ENCODE results near the gene KIAA1328. TPM values are rescaled to one million over a fixed set of nuclear protein-coding genes. Genes with fewer than 3 reads are reported as not detected.
A peak's percentile ranks its signal among the peaks of the same experiment; 100 is the strongest.
"Not testable (repeated sequence)": the region's sequence is repeated elsewhere in the genome, so short reads cannot be mapped to it uniquely, and the experiment has no call there.

Gene KIAA1328
- polyA plus RNA-seq, 10 donors: 4.1 to 8.5 (median 6.2) TPM

DNA sequence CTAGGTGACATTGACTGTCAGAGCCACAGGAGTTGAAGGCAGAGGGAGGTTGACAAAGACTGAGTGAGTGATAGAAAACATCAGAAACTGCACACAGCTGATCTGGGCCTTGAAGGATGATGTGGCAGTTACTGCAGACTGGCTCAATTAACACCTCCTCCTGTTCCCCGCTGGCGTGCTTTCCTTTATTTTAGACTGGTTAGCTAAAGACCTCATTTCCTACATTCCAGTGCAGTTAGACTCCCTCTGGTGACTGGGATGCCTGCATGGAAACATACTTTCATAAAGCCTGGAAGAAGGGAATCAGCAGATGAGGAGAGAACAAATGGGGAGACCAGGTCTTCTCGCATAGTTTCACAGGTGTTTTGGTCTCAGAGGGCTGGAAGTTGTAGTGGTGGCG lies 7.2 kb upstream of the KIAA1328 start:
- DNase-seq: no peak

DNA sequence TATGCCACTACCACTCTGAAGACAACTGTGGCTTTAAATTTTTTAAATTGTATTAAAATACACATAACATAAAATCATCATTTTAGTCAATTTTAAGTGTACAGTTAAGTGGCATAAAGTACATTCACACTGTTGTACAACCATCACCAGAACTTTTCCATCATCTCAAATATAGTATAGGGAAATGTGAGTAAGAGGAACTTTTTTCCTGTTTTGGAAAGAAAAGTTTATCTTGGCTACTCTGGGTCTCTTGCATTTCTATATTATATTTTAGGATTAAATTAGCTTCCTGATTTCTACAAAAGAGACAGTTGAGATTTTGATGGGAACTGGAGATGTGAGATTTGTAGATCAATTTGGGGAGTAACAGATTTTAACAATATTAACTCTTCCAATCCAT lies 3.4 kb upstream of the KIAA1328 start:
- no peak for DNase-seq

DNA sequence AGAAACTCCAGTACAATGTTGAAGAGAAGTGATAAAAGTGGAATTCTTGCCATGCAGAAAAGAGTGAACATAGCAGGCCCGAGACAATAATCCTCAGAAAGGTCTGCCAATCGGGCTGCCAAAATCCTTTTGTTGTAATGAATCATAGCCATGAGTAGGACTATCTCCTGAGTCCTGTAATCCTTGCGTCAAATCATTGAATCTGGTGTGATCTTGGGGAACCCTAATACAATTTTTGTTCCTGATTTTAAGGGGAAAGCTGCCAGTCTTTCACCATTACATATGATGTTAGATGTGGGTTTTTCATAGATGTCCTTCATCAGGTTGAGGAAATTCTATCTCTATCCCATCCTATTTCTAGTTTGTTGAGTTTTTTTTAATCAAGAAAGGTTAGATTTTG lies 2.4 kb upstream of the KIAA1328 start:
- DNase-seq: no peak

DNA sequence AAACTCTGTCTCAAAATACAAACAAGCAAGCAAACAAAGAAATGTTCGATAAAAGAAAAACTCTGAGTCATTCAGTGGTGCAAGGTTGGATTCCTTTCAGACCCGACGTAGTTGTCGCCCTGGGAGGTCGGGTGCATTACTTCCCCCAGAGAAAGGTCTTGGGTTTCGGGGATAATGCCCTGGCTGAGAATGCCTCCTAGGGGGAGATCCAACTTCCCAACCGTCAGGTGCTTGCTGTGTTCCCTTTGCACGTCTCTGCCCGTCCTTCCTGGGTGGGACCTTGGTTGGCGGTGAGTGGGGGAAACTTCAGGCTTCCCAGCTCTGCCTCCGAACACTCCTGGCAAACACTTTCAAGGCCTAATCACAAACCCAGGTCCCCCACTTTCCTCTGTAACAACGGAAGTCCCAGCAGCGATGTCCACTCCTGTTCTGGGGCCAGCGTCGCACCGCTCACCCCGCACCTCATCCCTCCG lies 734 bp upstream of the KIAA1328 start:
- DNase-seq: peak in 1 of 3 donors; percentile 39

DNA sequence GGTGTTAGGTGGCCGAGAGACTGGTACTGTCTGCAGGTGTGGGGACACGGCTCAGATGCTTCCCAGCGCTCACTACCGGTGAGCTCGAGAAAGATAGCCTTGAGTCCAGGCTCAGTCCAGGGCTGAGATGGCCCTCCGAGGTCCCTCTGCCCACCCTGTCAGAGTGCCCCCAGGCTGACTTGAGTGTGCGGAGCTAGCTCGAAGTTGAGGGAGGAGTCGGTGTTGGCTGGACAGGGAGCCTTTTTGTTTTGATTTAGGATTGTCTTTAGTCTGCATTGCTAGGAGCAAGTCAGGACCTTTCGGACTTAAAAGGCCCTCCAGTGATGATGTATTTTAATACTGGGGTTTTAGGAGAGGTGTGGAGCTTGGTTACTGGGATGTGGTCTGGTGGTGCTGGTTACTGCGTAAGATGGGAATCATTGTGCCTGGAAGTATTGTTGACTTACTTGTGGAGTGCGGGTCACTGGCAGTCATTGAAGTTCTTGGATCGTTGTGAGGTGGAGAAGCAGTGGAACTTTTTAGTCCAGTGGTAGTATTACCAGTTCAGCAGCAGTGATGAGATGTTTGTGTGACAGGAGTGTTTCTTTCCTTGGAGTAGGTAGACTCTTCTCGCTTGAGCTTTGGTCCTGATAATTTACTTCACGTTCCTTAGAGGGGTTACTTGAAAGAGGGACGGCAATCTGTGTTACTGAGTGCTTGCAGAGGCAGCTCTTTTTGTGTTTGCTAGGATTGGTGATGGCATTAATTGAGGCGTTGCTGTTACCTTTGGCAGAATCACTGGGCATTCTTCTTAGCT lies 633 bp downstream of the KIAA1328 start:
- DNase-seq: peak in 1 of 3 donors; percentile 16

DNA sequence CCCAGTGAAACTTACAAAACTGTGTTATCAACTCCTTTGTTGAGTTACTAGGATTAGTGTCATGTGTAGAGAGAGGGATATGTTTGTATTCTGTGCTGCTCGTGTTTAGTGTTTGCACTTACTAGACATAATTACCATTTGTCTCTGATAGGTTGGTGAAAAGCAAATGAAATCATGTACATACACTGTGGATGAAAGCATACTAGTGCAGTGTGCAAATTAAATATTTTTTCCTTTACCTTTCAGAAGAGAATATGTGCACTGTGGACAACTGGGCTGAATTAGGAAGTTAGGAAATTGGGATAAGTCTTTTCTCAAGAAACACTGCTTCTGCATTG lies 1.2 kb downstream of the KIAA1328 start:
- no peak for DNase-seq

DNA sequence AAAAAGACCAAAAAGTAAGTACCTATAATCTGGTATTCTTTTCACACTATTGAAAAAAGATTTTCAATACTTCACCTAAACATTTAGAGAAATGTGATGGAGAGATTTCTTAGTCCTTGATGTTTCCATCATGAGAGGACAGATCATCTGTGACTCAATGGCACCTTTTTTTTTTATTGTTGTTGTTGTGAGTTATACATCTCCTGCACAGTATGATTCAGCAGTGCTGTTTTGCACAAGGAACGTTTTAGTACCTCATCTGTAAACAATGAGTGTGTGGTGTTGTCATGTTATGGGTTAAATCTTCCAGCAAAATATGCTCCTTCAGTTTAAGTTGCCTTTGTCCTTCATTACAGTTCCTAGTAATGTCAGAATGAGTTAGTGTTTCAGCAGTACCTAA lies 2.2 kb downstream of the KIAA1328 start:
- DNase-seq: no peak

DNA sequence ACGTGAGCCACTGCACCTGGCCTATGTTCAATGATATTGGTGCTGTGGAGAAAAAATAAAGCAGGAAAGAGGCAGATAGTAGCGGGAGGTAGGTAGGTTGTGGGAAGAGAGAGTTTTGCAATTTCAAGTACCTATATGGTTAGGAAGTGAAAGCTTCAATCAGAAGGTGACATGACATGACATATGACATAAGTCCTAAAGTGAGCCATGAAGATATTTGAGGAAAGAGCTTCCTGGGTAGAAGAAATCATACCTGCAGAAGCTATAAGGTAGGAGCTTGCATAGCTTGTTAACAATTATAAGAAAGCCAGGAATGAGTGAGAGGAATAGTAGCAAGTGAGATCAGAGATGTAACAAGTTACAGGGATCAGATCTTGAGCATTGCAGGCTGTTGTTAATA lies 4.2 kb downstream of the KIAA1328 start:
- no peak for DNase-seq

DNA sequence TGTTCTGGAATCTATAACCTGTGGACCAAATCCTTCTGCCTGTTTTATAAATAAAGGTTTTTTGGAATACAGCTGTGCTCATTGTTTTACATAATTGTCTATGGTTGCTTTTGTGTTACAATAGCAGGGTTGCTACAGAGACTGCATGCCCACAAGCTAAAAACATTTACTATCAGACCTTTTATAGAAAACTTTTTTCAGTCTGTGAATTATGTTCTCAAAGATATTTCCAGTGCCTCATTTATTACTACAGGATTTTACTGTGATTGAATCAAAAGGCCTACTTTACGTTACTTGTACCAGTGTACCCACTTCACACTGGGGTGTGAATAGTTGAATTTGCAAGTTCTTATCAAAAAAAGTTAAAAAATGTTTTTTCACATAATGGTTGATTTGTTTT lies 7.0 kb downstream of the KIAA1328 start:
- no peak for DNase-seq

DNA sequence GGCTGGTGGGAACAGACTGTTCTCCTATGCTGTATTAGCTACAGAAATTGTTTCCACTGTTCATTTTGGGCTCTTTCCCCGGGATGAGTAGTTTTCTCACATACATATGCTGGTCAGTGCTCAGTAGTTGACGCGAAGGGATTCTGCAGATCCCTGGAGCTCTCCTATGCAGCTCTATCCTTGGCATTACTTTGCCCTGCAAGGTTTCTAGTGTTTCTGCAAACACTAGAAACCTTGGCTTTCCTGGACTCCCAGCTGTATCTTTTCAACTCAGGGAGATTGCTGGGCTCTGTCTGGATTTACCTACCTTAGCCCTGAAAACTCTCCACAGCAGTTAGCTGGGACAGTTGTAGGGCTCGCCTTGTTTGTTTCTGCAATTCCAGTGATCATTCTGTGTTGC lies 10.9 kb downstream of the KIAA1328 start:
- DNase-seq: no peak

DNA sequence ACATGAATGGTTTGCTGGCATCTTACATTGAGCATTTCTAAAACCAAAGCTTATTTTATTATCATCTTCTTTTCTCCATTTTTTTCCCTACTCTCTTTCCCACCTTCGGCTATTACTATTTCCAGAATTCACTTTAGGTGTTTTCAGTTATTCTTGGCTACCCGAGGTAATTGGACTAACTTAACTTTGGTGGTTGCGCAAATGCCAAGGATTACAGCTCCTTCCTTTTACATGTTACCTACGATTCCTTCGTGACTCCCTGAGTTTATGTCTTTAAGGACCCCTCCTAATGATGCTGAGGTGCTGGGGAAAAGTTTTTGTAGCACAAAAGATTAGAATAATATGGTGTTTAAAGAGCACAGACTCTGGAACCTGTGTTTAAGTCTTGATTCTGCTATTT lies 14.3 kb downstream of the KIAA1328 start:
- no peak for DNase-seq

DNA sequence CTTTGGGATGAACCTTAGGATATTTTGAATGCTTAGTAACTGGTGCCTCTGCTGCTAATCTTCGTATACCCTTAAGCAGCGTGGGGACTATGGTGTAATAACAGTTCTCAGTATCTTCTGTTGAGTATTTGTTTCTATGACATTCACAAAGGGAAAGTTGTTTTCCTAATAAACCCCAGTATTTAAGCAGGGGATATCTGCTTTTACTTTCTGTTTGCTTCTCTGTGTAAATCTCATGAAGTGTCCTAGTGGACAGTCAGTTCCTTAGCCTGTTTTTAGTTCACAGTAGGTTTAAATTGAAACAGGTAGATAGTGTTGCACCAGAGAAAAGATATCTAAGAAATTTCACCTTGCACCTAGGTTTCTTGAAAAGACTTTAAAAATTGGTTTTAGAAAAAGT lies 14.9 kb downstream of the KIAA1328 start:
- DNase-seq: no peak

DNA sequence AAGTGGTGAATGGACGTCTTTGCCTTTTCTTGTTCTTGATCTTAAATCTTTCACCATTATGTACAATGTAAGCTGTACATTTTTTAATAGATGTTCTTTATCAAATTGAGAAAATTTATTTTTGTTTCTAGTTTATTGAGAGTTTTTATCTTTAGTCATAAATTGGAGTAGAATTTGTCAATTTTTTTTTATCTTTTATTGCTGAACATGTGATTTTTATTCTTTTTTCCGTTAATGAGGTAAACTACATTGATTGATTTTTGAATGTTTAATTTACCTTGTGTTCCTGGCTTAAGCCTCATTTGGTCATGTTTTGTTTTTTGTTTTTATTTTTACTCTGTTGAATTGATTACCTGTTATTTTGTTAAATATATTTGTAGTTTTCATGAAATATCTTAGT lies 19.7 kb downstream of the KIAA1328 start:
- DNase-seq: no peak

DNA sequence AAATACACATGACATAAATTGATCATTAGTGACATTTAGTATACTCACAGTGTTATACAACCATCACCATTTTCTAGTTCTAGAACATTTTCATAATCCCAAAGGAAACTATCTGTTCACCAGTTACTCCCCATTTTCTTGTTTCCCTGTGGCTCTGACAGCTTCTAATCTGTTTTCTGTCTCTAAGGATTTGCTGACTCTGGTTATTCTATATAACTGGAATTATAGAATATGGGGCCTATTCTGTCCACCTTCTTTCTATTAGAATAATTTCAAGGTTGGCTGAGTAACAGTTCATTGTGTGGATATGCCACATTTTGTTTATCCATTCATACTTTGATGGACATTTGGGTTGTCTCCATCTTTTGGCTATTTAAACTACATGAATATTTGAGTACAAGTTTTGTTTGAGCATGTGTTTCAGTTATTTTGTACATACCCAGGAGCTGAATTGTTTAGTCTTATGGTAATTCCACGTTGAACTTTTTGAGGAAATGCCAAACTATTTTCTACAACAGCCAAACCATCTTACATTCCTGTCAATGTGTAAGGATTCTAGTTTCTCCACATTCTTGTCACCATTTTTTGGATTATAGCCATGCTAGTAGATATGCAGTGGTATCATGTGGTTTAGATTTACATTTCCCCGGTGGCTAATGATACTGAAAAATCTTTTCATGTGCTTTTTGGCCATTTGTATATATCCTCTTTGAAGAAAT lies 20.5 kb downstream of the KIAA1328 start:
- DNase-seq: peak in 1 of 3 donors; percentile 75

DNA sequence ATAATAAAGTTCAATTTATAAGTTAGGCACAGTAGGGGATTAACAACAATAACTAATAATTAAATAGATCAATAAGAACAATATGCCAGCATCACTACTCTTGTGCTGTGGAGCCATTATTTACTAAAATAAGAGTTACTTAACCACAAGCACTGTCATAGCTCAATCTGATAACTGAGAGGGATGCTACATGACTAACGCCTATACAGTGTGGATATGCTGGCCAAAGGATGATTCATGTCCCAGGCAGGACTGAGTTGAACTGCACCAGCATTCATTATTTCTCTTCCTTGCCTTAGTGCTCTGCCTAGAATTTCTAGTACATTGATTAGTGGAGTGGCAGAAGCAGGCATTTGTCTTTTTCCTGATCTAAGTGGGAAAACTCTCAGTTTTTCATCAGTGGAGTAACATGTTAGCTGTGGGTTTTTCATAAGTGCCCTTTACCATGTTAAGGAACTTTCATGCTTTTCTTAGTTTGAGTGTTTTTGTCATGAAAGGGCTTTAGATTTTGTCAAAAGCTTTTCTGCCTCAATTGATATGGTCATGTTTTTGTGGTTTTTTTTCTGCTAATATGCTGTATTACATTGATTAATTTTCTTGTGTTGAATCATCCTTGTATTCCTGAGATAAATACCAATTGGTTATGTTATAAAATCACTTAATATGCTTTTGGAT lies 21.7 kb downstream of the KIAA1328 start:
- peak in 1 of 3 donors; percentile 73 for DNase-seq

DNA sequence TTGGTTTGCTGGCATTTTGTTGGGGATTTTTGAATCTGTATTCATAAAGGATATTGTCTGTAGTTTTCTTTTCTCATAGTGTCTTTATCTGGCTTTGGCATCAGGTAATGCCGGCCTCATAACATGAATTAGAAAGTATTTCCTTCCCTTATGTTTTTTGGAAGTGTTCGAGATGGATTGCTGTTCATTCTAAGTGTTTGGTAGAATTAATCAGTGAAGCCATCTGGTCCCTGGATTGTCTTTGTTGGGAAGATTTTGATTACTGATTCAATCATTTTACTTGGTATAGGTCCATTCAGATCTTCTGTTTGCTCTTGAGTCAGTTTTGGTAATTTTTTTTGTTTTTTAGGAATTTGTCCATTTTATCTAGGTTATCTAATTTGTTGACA lies 22.3 kb downstream of the KIAA1328 start:
- DNase-seq: no peak

DNA sequence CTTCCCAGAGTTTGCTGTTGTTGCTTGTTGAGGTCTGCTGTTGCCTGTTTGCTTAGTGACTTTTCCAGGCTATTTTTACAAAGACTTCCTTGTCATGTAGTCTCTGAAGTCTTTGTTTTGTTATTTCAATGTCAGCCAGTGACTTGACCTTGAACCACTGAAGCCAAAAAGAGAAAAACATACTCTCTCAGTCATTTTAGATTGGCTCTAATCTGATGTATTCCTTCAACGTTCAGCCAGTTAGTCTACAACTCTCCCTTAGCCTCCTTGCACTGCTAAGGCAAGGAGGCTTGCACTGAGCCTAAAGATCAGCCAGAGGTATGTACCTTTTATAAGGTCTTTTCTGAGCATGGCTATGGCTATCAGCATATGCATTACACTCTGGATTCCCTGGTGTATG lies 27.9 kb downstream of the KIAA1328 start:
- no peak for DNase-seq

DNA sequence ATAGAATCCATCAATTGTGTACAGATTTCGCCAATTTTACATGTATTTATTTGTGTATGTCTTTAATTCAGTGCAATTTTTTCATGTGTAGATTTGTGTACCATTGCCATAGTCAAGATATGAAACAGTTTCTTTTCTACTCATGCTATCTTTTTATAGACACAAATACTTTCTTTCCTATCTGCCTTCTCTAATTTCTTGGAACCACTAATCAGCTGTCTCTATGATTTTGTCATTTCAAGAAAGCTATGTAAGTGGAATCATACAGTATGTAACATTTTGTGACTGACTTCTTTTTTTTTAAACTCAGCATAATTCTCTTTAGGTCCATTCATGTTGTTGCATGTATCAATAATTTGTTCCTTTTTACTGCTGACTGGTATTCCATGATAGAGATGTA lies 33.3 kb downstream of the KIAA1328 start:
- no peak for DNase-seq

DNA sequence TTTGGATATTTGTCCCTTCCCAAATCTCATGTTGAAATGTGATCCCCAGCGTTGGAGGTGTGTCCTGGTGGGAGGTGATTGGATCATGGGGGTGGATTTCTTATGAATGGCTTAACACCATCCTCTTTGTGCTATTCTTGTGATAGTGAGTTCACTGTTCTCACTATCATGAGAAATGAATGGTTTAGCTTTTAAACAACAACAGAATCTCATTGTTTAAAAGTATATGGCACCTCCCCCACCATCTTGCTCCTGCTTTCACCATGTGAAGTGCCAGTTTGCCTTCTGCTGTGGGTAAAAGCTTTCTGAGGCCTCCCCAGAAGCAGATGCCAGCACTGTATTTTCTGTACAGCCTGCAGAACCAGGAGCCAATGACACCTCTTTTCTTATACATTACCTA lies 38.1 kb downstream of the KIAA1328 start:
- no peak for DNase-seq

DNA sequence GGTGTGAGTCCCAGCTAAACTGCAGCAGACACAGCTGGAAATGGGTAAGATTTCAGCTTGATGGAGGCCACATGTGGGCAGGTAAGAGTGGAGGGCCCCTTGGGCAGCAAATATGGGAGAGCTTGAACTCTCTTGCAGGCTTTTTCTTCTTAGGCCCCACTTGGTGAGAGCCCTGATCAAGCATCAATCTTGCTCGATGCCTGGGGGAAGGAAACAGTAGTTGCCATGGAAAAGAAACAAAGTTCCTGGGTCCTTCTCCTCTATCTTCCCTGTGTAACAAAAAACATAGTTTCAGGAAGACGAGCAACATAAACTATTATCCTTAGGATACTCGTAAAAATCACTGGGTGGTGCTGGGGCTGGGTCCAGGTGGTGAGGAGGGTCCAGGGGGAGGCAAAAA lies 42.9 kb downstream of the KIAA1328 start:
- DNase-seq: no peak

DNA sequence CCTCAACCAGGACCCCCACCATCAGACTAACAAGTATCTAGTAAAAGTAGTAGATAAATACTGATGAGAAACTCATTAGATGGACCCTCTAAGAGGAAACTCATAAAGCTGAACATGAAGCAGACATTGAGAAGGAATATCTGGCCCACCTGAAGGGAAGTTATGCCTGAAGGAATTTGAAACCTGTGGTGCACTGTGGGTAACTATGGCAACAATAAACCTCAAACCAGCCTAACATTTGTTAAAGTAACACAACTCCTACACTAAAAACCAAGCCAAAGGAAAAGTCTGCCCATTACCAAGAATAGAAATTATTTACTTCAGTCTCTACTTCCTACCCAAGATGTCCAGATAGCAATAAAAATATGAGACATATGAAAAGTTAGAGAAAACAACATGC lies 43.4 kb downstream of the KIAA1328 start:
- no peak for DNase-seq

DNA sequence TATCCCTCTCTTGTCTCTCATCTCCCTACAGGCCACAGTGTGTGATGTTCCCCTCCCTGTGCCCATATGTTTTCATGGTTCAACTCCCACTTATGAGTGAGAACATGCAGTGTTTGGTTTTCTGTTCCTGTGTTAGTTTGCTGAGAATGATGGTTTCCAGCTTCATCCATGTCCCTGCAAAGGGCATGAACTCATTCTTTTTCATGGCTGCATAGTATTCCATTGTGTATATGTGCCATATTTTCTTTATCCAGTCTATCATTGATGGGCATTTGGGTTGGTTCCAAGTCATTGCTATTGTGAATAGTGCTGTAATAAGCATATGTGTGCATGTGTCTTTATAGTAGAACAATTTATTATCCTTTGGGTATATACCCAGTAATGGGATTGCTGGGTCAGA lies 44.9 kb downstream of the KIAA1328 start:
- not testable (repeated sequence) for DNase-seq

DNA sequence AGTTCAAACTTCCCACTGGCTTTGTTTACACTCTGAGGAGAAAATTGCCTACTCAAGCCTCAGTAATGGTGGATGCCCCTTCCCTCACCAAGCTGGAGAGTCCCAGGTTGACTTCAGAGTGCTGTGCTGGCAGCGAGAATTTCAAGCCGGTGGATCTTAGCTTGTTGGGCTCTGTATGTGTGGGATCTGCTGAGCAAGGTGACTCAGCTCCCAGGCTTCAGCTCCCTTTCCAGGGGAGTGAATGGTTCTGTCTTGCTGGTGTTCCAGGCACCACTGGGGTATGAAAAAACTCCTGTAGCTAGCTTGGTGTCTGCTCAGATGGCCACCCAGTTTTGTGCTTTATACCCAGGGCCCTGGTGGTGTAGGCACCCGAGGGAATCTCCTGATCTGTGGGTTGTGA lies 50.9 kb downstream of the KIAA1328 start:
- DNase-seq: not testable (repeated sequence)

All from muscle of back (tissue), 11 donors.